Breast epithelium (tissue), 3 donors: ENCODE data around the gene SLC39A2.

Experiments used
- POLR2A ChIP-seq: fragments of 450-650 bp; IDR thresholded peaks from one replicate; pipeline ENCODE4 v1.6.1; 2016; ENCODE audit warnings: antibody characterized with exemption, mild to moderate bottlenecking, moderate library complexity
- POLR2AphosphoS5 ChIP-seq, 3 donors: sonication (generic); formaldehyde crosslinking; IDR thresholded peaks; one replicate each; pipeline ENCODE4 v1.6.1; 2017; ENCODE audit warnings: antibody characterized with exemption in 3 of 3
- TF ChIP-seq, protein P1 (sequence below), 3 donors: fragments of 450-650 bp; IDR thresholded peaks; one replicate each; pipeline ENCODE4 v1.5.1; 2016 to 2017; ENCODE audit warnings: antibody characterized with exemption in 3 of 3, mild to moderate bottlenecking in 3 of 3, moderate library complexity in 3 of 3

DNA sequence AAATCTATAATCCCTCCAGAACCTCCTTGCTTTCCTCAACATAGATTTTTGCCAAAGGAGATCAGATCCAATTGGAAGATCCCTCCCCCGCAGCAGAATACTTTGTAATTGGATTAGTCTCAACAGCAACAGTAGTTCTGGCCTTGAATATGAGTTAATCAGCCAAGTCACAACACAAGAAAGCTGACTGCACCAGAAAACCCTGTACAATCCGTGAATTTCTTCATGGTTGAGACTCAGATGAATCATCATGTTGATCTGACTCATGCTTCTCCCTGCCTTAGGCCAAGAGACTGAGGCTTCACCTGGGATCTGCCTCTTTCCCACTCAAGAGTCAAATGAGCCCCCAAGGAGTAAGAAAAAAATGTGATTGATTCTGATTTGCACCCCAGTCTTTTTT, 12.3 kb upstream of the SLC39A2 start:
- TF ChIP-seq, protein P1, sequence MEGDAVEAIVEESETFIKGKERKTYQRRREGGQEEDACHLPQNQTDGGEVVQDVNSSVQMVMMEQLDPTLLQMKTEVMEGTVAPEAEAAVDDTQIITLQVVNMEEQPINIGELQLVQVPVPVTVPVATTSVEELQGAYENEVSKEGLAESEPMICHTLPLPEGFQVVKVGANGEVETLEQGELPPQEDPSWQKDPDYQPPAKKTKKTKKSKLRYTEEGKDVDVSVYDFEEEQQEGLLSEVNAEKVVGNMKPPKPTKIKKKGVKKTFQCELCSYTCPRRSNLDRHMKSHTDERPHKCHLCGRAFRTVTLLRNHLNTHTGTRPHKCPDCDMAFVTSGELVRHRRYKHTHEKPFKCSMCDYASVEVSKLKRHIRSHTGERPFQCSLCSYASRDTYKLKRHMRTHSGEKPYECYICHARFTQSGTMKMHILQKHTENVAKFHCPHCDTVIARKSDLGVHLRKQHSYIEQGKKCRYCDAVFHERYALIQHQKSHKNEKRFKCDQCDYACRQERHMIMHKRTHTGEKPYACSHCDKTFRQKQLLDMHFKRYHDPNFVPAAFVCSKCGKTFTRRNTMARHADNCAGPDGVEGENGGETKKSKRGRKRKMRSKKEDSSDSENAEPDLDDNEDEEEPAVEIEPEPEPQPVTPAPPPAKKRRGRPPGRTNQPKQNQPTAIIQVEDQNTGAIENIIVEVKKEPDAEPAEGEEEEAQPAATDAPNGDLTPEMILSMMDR (IDR thresholded peaks at IDR 0.05): no peak
- no peak for TF ChIP-seq POLR2A
- TF ChIP-seq POLR2AphosphoS5 (IDR thresholded peaks at IDR 0.05): peak in 1 of 3 donors; percentile 40
